ENCODE results near the gene CYS1.

- no peak for TF ChIP-seq CTCF (IDR thresholded peaks at IDR 0.05)
- no peak for TF ChIP-seq EHMT2 (IDR thresholded peaks at IDR 0.05; ENCODE audit: low read depth)
- TF ChIP-seq RAD21 (conservative IDR thresholded peaks at IDR 0.05 in 1 of 2, IDR thresholded peaks at IDR 0.05 in 1 of 2): no peak
- TF ChIP-seq CEBPB (IDR thresholded peaks at IDR 0.05): no peak
Observed at GRCh38 chr2:10008809-10009176, 71.4 kb downstream of the CYS1 start.
